Keratinocyte (primary cell): ENCODE data around the gene CDC25C. TPM values are rescaled to one million over a fixed set of nuclear protein-coding genes. Genes with fewer than 3 reads are reported as not detected.

Source experiments
- DNase-seq: peaks from one replicate; pipeline ENCODE4 v3.0.0-alpha.2; 2011; ENCODE audit warnings: low read depth, missing footprints, low spot score
- FAIRE-seq: peaks from 2 replicates; lab custom pipeline; 2011; peaks lifted over from hg19 to GRCh38; lab: Jason Lieb, UNC
- H2AFZ ChIP-seq: 2 replicates; pipeline ENCODE4 v1.6.0; 2012; ENCODE audit warnings: low read length, control low read depth, inconsistent platforms; ENCODE audit not compliant: control insufficient read depth
- H3K27ac ChIP-seq: 2 replicates; pipeline ENCODE4 v1.5.1; 2011; ENCODE audit warnings: low read length; ENCODE audit not compliant: control insufficient read depth, insufficient read depth
- H3K27me3 ChIP-seq: 3 replicates; pipeline ENCODE4 v1.6.0; 2011; ENCODE audit warnings: low read length; ENCODE audit not compliant: control insufficient read depth, insufficient read depth; ENCODE audit errors: extremely low read depth
- H3K36me3 ChIP-seq, 2 experiments: 2 replicates in 1 of 2; 3 replicates in 1 of 2; pipeline ENCODE4 v1.5.1; 2011; ENCODE audit warnings: low read length in 2 of 2, mild to moderate bottlenecking in 1 of 2; ENCODE audit not compliant: control insufficient read depth in 2 of 2, insufficient read depth in 2 of 2; ENCODE audit errors: extremely low read depth in 1 of 2
- H3K4me1 ChIP-seq: 3 replicates; pipeline ENCODE4 v1.5.1; 2011; ENCODE audit warnings: low read length; ENCODE audit not compliant: control insufficient read depth, insufficient read depth; ENCODE audit errors: extremely low read depth
- H3K4me2 ChIP-seq: 3 replicates; pipeline ENCODE4 v1.6.0; 2011; ENCODE audit warnings: low read depth, low read length; ENCODE audit not compliant: control insufficient read depth, insufficient read depth; ENCODE audit errors: extremely low read depth
- H3K4me3 ChIP-seq, 3 experiments: fragments of 200-600 bp in 1 of 3; sonication (generic) in 1 of 3; 2 replicates in 2 of 3; 3 replicates in 1 of 3; pipeline ENCODE4 v1.5.1; 2011 to 2016; ENCODE audit warnings: low read length in 3 of 3, mild to moderate bottlenecking in 3 of 3, control low read depth in 2 of 3, inconsistent platforms in 1 of 3, low read depth in 1 of 3, mixed read lengths in 1 of 3, mixed run types in 1 of 3, moderate library complexity in 1 of 3; ENCODE audit not compliant: control insufficient read depth in 2 of 3, insufficient read depth in 2 of 3; ENCODE audit errors: extremely low read depth in 1 of 3
- H3K79me2 ChIP-seq: 2 replicates; pipeline ENCODE4 v1.6.0; 2012; ENCODE audit warnings: low read length; ENCODE audit not compliant: control insufficient read depth, insufficient read depth
- H3K9ac ChIP-seq: 3 replicates; pipeline ENCODE4 v1.6.0; 2011; ENCODE audit warnings: low read length; ENCODE audit not compliant: control insufficient read depth, insufficient read depth; ENCODE audit errors: extremely low read depth
- H3K9me1 ChIP-seq: 3 replicates; pipeline ENCODE4 v1.6.0; 2011; ENCODE audit warnings: low read length; ENCODE audit not compliant: control insufficient read depth, insufficient read depth; ENCODE audit errors: extremely low read depth
- H3K9me3 ChIP-seq: 2 replicates; pipeline ENCODE4 v1.5.1; 2012; ENCODE audit warnings: low read depth, low read length; ENCODE audit not compliant: control insufficient read depth
- H4K20me1 ChIP-seq: 3 replicates; pipeline ENCODE4 v1.6.0; 2011; ENCODE audit warnings: low read length; ENCODE audit not compliant: control insufficient read depth, insufficient read depth; ENCODE audit errors: extremely low read depth
- CTCF ChIP-seq, 3 experiments: IDR thresholded peaks in 1 of 3; conservative IDR thresholded peaks in 1 of 3; optimal IDR thresholded peaks in 1 of 3; 2 replicates in 2 of 3; 3 replicates in 1 of 3; pipeline versions ENCODE3 to v1.5.1; 2011; ENCODE audit warnings: low read length in 3 of 3, mild to moderate bottlenecking in 3 of 3, moderate library complexity in 2 of 3, control low read depth in 1 of 3, inconsistent platforms in 1 of 3; ENCODE audit not compliant: insufficient read depth in 2 of 3; ENCODE audit errors: extremely low read depth in 1 of 3
- EZH2 ChIP-seq: IDR thresholded peaks from one replicate; pipeline ENCODE4 v1.6.1; 2012; ENCODE audit warnings: inconsistent platforms, mild to moderate bottlenecking, low read length, moderate library complexity
- dilution Hi-C: fragments of 300-500 bp; cut with MboI; formaldehyde crosslinking; loops from one replicate; pipeline ENCODE4 v1.7.0; 2020; ENCODE audit warnings: low sequenced_read_pairs; ENCODE audit not compliant: extremely low pct_ligation_motif_present
- polyA plus RNA-seq, 5 experiments: library from polyadenylated mRNA; depleted of rRNA in 3 of 5; stranded (reverse) in 3 of 5; stranded (forward) in 1 of 5; unstranded in 1 of 5; fragments of >200 nt; gene quantifications; 1 replicate in 1 of 5; 2 replicates in 3 of 5; 3 replicates in 1 of 5; pipeline versions ENCODE4 v1.2.1 to v1.2.3, GENCODE V29; 2011 to 2012; ENCODE audit warnings: missing spikeins in 2 of 5, low read depth in 1 of 5, low replicate concordance in 1 of 5

The CDC25C gene
- polyA plus RNA-seq, 1 donor (not counting 4 experiments of a cell fraction or from before 2014, with no cell fraction given), result 4.7 TPM

- Histone ChIP-seq H3K4me3 (no peak overlapping the region), H3K27ac (no peak overlapping the region), H3K79me2 (peaks cover 68% of the 10 kb centered on the region), H3K9ac (no peak overlapping the region), H3K4me2 (no peak overlapping the region), H3K9me1 (peaks cover 3% of the 10 kb centered on the region), H3K36me3 (no peaks in the 10 kb centered on the region), H4K20me1 (peaks cover 4% of the 10 kb centered on the region), H3K4me1 (no peaks in the 10 kb centered on the region), H3K27me3 (no peaks in the 10 kb centered on the region), H3K9me3 (no peaks in the 10 kb centered on the region), H2AFZ (no peak overlapping the region)
- no peak for DNase-seq
- FAIRE-seq, result no peak
- TF ChIP-seq EZH2, result no peak
- TF ChIP-seq CTCF (optimal IDR thresholded peaks at IDR 0.05 in 1 of 3, IDR thresholded peaks at IDR 0.05 in 1 of 3, conservative IDR thresholded peaks at IDR 0.05 in 1 of 3; ENCODE audit: extremely low read depth in 1 of 3, insufficient read depth in 2 of 3, low read length in 3 of 3), result no peak
- dilution Hi-C loops, result no loop called here
Observed at GRCh38 chr5:138369261-138369660, 37.7 kb upstream of the CDC25C start.

DNA sequence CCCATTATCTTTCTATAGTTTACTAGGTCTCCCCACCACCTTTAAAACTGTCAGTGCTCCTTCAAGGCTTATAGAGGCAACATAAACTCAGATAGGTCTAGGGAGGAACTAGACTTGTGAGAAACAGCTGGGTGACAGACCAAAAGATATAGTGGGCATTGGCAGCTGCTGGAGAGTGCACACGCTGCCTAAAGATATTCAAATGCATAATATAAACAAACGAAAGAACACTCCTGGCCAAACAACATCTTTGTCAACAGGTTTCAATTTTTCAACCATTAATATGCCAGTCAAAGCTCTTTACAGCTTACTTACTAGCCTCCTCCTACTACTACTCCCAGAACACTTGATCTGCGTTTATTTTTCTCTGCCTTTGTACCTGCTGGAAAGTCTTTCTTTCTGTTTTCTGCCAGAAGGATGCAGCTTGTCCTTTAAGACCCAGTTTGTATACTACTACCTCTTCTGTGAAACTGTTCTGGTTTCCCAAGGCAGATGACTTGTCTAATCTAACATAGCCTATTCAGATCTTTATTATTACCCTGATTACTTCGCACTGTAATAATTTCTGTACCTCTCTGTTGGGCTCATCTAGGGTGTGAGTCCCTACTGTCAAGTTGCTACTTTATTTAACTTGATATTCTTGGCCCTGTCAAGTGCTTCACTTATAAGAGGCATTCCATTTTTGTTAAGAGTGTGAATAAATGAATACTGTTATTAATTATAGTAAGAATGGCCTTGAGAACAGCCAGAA lies 35.2 kb upstream of the CDC25C start:
- dilution Hi-C loops, result no loop called here
- DNase-seq (no peak), FAIRE-seq (no peak)
- Histone ChIP-seq H3K4me1 (no peaks in the 10 kb centered on the region), H3K36me3 (no peaks in the 10 kb centered on the region), H3K27ac (no peak overlapping the region), H2AFZ (no peak overlapping the region), H3K27me3 (no peaks in the 10 kb centered on the region), H3K9me1 (peaks cover 3% of the 10 kb centered on the region), H3K79me2 (peaks cover 77% of the 10 kb centered on the region), H3K9me3 (no peaks in the 10 kb centered on the region), H3K4me2 (no peak overlapping the region), H3K9ac (no peak overlapping the region), H3K4me3 (no peak overlapping the region), H4K20me1 (peaks cover 4% of the 10 kb centered on the region)
- TF ChIP-seq EZH2 (no peak), CTCF (optimal IDR thresholded peaks at IDR 0.05 in 1 of 3, IDR thresholded peaks at IDR 0.05 in 1 of 3, conservative IDR thresholded peaks at IDR 0.05 in 1 of 3; ENCODE audit: extremely low read depth in 1 of 3, insufficient read depth in 2 of 3, low read length in 3 of 3) (no peak)
